Body of pancreas (tissue), 4 donors: Measurements from ENCODE around the gene BLOC1S3. TPM values are rescaled to one million over a fixed set of nuclear protein-coding genes. Genes with fewer than 3 reads are reported as not detected.

Source experiments
- ATAC-seq: fragments of 150-250 bp; one replicate; pipeline ENCODE4 v1.9.1; 2016
- DNase-seq, 4 donors: peaks; one replicate each; pipeline ENCODE4 v3.0.0-alpha.2; 2019
- H3K27ac ChIP-seq, 4 donors: fragments of 200-600 bp; sonication (generic); 1 replicate in 3 of 4; 2 replicates in 1 of 4; pipeline versions ENCODE4 v1.5.1 to v1.6.1; 2016 to 2019; ENCODE audit warnings: mild to moderate bottlenecking in 1 of 4, mixed read lengths in 1 of 4, moderate library complexity in 1 of 4
- H3K27me3 ChIP-seq, 2 donors: fragments of 200-600 bp; sonication (generic); one replicate each; pipeline ENCODE4 v1.6.0; 2016; ENCODE audit warnings: mild to moderate bottlenecking in 1 of 2
- H3K36me3 ChIP-seq, 2 donors: fragments of 200-600 bp; sonication (generic); replicated peaks in 1 of 2; 2 replicates each; pipeline ENCODE4 v1.5.1; 2016; ENCODE audit warnings: low read depth in 2 of 2; ENCODE audit not compliant: insufficient read depth in 1 of 2
- H3K4me1 ChIP-seq: fragments of 200-600 bp; sonication (generic); one replicate; pipeline ENCODE4 v1.6.0; 2016
- H3K4me3 ChIP-seq, 2 donors: fragments of 200-600 bp; sonication (generic); 1 replicate in 1 of 2; 2 replicates in 1 of 2; pipeline ENCODE4 v1.5.1; 2016 to 2019
- H3K9me3 ChIP-seq, 3 donors: fragments of 200-600 bp; sonication (generic); 1 replicate in 2 of 3; 2 replicates in 1 of 3; pipeline ENCODE4 v1.5.1; 2016
- POLR2A ChIP-seq, 3 donors: fragments of 450-650 bp; IDR thresholded peaks; one replicate each; pipeline ENCODE4 v1.6.1; 2016; ENCODE audit warnings: antibody characterized with exemption in 3 of 3, mild to moderate bottlenecking in 2 of 3
- WGBS, 2 donors: methylation state at CpG; one replicate each; pipeline ENCODE4 v1.1.5; 2017; 5-methylcytosine and 5-hydroxymethylcytosine counted together
- intact Hi-C: fragments of 100-400 bp; cut with DNase I; formaldehyde crosslinking; loops from one replicate; pipeline ENCODE4 v1.15.1; 2023
- total RNA-seq, 2 donors: library from RNA; depleted of rRNA; stranded (reverse); fragments of >200 nt; gene quantifications; one replicate each; pipeline ENCODE4 v1.1.0, GENCODE V29; 2016
- TF ChIP-seq, protein P1 (sequence below), 7 experiments: fragments of 450-650 bp in 4 of 7; fragments of 200-600 bp in 3 of 7; sonication (generic) in 3 of 7; IDR thresholded peaks; one replicate each; pipeline ENCODE4 v1.5.1; 2016 to 2019; ENCODE audit warnings: antibody characterized with exemption in 7 of 7

BLOC1S3 gene
- total RNA-seq, 2 donors from 2014 or later: 4.9 to 12.5 TPM

DNA sequence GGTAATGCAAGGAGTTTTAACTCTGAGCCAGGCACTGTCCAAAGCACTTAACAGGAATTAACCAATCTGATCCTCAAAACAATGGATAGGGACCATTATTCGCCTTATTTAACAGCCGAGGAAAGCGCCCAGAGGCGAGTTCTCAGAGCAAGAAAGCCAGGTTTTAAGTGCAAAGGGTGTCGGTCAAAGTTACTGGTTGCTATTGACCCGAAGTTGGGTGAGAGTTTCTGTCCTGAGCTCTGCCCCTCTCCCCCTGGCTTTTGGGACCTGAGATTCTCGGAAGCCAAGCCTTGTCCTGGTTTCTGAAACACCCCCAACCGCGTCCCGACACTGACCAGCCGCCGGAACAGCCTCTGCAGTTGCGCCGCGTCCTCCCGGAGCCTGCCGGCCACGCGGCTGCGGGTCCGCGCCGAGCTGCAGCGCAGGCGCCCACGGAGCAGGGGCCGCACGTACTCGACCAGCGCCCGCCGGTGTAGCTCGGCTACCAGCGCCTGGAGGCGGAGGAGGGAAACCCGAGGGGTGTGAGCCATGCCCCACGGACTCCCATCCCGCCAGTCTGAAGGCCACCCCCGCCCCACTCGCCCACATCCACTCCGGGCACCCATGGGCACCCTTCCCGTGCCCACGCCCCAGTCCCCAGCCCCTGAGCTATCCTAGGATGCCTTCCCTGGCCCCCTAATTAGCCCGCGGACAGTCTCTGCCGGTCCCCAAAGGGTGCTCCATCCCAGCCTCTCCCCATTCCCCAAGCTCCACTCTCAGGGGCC is 38.8 kb downstream of the BLOC1S3 start:
- TF ChIP-seq, protein P1, sequence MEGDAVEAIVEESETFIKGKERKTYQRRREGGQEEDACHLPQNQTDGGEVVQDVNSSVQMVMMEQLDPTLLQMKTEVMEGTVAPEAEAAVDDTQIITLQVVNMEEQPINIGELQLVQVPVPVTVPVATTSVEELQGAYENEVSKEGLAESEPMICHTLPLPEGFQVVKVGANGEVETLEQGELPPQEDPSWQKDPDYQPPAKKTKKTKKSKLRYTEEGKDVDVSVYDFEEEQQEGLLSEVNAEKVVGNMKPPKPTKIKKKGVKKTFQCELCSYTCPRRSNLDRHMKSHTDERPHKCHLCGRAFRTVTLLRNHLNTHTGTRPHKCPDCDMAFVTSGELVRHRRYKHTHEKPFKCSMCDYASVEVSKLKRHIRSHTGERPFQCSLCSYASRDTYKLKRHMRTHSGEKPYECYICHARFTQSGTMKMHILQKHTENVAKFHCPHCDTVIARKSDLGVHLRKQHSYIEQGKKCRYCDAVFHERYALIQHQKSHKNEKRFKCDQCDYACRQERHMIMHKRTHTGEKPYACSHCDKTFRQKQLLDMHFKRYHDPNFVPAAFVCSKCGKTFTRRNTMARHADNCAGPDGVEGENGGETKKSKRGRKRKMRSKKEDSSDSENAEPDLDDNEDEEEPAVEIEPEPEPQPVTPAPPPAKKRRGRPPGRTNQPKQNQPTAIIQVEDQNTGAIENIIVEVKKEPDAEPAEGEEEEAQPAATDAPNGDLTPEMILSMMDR (IDR thresholded peaks at IDR 0.05): no peak
- TF ChIP-seq POLR2A (IDR thresholded peaks at IDR 0.05): no peak
- intact Hi-C loops: no loop called here
- Histone ChIP-seq H3K36me3 (no peaks in the 10 kb centered on the region), H3K9me3 (no peaks in the 10 kb centered on the region), H3K27ac (no peak overlapping the region), H3K27me3 (peaks cover 0 to 11% of the 10 kb centered on the region in 2 donors), H3K4me1 (peaks cover 20% of the 10 kb centered on the region), H3K4me3 (no peak overlapping the region)
- DNase-seq (no peak), ATAC-seq (no peak)
- 38 to 45% methylated on average over 11 to 30 of the region's 46 CpGs for WGBS, 2 donors

GRCh38 chr19:45217957-45218334 is 39.4 kb downstream of the BLOC1S3 start:
- intact Hi-C loops: no loop called here
- no peak for ATAC-seq
- WGBS, 2 donors: 49 to 52% methylated on average over 8 to 11 of the region's 14 CpGs

GRCh38 chr19:45218426-45218825 is 39.8 kb downstream of the BLOC1S3 start:
- DNase-seq (no peak), ATAC-seq (no peak)
- H3K4me3 ChIP-seq: no peak overlapping the region
- no peaks in the 10 kb centered on the region for H3K9me3 ChIP-seq
- H3K27me3 ChIP-seq: peaks cover 0 to 11% of the 10 kb centered on the region in 2 donors
- WGBS, 2 donors: 45 to 58% methylated on average over 4 of the region's 4 CpGs
- no peak for TF ChIP-seq POLR2A (IDR thresholded peaks at IDR 0.05)
- TF ChIP-seq, protein P1 (IDR thresholded peaks at IDR 0.05): no peak
- intact Hi-C loops: no loop called here
- H3K36me3 ChIP-seq: no peaks in the 10 kb centered on the region
- H3K27ac ChIP-seq: no peak overlapping the region
- H3K4me1 ChIP-seq: peaks cover 12% of the 10 kb centered on the region

More at GRCh38 chr19:45217957-45218334, 39.4 kb downstream of the BLOC1S3 start:
- Histone ChIP-seq H3K27ac (no peak overlapping the region), H3K4me1 (peaks cover 14% of the 10 kb centered on the region), H3K9me3 (no peaks in the 10 kb centered on the region), H3K4me3 (no peak overlapping the region), H3K27me3 (peaks cover 0 to 11% of the 10 kb centered on the region in 2 donors), H3K36me3 (no peaks in the 10 kb centered on the region)
- TF ChIP-seq, protein P1 (IDR thresholded peaks at IDR 0.05): no peak
- TF ChIP-seq POLR2A (IDR thresholded peaks at IDR 0.05): no peak
- DNase-seq: no peak

DNA sequence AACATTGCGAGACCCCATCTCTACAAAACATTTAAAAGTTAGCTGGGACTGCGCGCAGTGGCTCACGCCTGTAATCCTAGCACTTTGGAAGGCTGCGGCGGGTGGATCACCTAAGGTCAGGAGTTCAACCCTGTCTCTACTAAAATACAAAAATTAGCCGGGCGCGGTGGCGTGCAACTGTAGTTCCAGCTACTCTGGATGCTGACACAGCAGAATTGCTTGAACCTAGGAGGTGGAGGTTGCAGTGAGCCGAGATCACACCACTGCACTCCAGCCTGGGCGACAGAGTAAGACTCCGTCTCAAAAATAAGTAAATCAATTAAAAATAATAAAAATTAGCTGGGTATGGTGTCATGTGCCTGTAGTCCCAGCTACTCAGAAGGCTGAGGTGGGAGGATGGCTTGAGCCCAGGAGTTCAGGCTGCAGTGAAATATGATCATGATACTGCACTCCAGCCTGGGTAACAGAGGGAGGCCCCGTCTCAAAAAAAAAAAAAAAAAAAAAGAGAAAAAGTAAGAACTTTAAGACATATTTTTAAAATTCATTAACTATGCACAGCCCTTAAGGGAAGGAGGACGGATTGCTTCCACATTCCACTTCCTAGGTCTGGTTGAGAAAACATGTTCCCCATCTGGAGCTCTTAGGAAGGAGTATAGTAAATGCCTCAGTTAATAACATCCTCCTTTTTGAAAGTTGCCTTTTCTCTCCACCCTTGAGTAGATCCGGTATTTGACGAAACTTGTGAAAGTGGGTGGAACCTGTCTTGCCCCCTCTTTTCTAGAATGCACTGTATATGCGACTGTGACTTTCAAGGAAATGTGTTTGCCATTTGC is 40.5 kb downstream of the BLOC1S3 start:
- no peak for DNase-seq
- intact Hi-C loops: no loop called here
- Histone ChIP-seq H3K4me3 (no peak overlapping the region), H3K36me3 (no peaks in the 10 kb centered on the region), H3K4me1 (peaks cover 12% of the 10 kb centered on the region), H3K9me3 (no peaks in the 10 kb centered on the region), H3K27ac (no peak overlapping the region), H3K27me3 (peaks cover 0 to 11% of the 10 kb centered on the region in 2 donors)
- 77 to 80% methylated on average over 18 of the region's 18 CpGs for WGBS, 2 donors
- TF ChIP-seq, protein P1 (IDR thresholded peaks at IDR 0.05): no peak
- no peak for TF ChIP-seq POLR2A (IDR thresholded peaks at IDR 0.05)
- ATAC-seq: no peak
